Fibroblast of skin of back (primary cell): ENCODE data around the gene APBA2.

Experiments used
- DNase-seq: peaks from one replicate; pipeline ENCODE4 v3.0.0-alpha.2; 2013

APBA2 gene

DNA sequence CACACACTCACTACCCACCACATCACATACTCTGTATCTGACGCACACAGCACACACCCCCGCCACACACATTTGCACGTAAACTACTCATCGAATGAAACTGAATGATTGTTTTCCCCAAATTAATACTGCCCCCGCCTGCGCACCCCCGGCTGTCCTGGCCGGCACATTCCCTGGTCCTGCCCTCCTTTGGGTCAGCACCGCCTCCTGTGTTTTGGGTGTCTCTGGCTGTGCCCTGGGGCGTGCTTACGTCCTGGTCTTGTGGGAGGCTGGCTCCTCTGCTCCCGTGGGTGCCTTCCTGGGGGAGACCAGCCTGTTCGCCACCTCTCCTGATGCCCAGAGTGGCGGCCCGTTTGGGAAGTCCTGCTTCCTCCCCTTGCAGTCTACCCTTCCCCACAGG is 30.2 kb downstream of the APBA2 start:
- DNase-seq: no peak

DNA sequence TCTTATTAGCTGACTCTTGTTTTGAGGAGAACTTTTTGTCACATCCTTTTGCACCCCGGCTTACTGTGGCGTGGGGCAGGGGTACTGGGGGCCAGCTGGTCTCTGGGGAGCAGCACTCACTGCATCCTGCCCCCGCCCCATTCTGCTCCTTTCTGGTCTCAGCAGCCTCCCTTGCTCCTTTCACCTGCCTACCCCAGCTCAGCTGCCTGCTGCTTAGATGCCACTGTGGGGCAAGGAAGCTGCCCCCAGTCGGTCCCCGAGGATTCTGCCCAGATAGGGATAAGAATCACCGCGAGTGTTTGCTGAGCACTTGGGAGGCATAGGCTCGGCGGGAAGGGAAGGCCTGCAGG is 32.0 kb downstream of the APBA2 start:
- no peak for DNase-seq

DNA sequence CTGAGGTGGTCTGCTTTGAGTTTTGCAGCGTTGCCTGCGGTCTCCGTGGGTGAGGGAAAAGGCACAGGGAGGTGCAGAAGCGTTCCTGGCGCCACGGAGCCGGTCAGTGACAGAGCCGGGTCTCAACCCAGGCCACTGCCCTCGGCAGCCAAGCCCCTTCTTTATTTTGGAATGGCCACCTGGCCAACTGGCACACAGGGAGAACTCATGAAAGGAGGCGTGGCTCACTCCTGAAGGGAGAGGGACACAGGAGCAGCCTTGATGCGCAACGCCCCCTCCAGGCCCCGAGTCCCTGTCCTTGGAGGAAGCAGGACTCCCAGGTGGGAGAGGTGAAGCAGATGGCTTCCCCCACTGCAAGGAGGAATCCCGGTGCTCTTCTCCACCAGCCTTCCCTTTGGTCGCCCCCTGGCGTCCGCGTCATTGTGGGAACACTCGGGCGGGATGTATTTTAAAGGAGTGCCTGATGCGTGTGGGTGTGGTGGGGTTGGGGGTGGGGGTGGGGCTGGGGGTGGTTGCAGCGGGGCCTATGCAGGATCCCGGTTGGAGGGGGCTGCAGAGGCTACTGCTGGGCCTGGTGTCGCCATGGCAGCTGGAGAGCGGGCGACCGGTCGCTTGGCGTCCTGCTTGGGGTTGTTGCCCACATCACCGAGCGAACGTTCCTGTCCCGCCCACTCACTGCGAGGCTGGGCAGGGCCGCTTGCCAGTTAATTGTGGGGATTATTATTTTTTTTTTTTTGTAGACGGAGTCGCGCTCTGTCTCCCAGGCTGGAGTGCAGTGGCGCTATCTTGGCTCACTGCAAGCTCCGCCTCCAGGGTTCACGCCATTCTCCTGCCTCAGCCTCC is 32.6 kb downstream of the APBA2 start:
- no peak for DNase-seq

DNA sequence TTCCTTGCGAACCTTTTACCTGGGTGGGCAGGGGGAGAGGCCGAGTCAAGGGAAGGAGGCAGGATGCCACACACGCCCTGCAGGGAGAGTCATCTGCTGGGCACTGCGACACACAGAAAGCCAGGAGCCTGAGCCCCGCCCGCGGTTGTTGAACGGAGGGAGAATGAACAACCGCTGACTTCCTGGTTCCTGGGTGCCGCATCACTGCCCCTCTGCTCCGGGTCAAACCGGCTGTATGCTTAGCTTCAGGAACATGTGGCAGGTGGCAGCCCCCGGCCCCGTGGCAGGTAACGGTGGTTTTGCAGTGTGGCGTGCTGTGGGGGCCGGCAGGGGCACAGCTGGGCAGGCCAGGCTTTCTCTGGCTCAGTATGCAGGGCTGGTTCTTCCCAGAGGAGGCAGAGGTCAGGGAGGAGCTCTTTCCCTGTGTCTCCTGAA is 33.4 kb downstream of the APBA2 start:
- DNase-seq: no peak

DNA sequence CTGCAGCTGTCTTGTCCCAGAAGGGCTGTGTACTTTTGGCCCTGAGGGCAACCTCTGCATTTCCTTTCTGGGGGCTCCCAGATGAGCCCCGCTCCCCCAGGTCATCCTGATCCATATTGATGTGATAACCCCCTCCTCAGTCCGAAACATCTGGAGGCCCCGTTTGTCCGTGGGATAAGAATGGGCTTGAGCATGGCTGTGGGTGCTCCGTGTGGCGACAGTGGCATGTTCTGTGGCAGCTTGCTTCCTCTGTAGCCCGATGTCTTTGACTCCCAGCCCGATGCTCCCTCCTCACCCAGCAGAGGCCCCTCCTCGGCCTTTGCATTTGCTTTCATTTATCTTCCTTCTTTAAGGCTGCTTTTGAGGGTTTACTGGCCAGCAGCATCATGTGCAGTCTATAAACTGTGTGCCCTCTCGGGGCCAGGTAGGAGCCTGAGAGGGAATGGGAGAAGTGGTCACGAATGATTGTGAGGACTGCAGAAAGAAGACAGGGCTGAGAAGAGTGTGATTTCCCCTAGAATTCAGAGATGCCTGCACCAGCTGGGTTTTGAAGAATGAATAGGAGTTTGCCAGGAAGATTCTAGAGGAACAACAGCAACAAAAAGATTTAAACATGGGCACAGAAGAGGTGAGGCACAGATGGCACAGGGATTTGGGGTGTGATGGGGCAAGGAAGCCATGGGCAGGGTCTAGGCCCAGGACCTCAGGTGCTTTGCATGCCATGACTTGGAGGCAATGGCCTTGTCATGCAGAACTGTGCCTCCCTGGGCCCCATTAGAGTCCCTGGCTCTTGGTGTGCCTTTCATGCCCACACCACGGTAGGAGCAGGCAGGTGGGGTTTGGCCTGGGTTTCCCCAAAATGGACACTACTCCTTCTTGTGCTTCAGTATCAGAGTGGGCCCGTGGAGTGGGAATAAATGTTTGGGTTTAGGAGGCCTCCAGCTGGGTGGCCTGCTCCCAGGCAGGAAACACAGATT is 34.2 kb downstream of the APBA2 start:
- DNase-seq: no peak

DNA sequence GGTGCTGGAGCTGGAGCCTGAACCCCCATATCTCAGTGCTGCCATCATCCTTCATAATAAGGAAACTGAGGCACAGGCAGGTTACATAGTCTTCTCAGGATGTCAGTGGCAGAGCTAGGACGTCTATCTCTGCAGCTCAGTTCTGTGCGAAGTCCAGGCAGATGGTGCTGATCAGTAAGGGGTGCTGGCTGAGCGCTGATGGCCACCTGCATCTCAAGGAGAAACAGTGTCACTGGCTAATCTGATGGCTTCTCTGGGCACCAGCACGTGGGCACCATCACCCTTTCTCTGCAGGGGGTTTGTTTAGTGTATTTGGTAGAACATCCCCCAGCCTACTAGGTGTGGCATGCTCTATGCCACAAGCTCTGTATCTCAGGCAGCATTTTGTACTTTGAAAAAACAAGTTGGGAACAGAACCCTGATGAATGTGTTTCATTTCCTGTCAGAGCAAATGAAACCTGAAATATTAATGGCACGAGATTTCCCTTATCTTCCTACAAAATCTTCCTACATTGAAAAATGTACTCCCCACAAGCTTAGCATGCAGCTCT is 35.1 kb downstream of the APBA2 start:
- no peak for DNase-seq

DNA sequence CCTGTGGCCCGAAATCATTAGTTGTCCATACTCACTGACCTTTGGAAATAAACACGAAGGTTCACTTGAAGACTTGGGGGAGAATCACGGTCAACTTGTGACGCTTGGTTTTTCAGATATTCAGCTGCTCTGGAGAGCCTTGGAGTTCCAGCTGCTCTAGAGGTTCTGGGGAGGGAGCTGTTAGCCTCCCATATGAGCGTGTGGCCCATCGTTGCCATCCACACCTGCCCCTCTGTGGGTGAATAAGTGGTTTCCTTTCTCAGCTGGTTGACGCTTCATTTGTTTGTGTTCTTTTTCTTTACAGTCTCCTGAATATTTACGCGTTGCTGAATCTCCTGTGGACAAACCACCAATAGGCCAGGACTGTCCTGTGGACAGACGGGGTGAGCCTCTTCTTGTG is 35.6 kb downstream of the APBA2 start:
- no peak for DNase-seq

DNA sequence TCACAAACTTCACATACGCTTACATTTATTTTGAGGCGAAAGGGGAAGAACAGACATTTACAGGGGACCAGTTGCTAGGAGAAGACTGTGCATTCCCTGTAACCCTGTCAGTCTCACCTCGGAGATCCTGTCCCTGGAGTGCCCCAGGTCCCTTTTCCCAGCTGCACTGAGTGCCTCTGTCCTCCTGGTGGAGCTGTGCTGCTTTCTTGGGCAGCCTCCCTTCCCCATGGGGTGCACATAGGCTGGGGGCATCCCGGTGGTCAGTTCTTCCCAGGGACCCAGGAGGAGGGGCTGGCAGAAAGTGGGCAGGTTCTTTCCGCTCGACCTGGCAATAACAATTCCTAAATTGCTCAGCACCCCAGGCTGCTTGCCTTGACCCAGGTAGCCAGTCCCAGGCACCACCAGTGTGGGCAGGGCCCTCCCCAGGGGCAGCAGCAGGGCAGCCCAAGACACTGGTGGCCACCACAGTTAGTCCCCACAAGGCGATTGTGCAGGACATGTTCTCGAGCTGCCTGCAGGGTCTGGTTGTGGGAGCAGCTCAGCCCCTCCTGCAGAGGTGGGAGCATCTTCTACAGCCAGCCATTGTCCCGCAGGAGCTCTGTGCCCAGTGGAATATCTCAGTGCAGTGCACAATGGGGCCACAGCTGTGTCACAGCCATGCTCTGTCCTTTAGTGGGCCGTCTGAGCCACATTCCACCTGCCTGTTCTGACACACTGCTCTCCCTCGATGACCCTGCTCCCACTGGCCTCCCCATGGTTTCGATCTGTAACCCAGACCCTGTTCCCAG is 36.3 kb downstream of the APBA2 start:
- no peak for DNase-seq

DNA sequence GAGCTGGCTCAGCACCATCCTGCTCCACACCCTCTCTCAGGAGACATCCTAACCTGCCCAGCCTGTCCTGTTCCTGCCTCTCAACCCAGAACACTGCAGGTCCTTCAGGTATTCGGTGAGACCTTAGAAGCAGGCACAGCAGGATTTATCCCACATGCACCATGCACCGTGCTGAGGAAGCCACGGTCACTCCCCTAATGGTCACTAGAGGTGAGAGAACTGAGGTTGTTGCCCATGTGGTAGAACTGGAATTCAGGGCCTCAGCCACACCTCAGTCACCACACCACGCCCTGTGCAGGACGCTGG is 36.9 kb downstream of the APBA2 start:
- no peak for DNase-seq

DNA sequence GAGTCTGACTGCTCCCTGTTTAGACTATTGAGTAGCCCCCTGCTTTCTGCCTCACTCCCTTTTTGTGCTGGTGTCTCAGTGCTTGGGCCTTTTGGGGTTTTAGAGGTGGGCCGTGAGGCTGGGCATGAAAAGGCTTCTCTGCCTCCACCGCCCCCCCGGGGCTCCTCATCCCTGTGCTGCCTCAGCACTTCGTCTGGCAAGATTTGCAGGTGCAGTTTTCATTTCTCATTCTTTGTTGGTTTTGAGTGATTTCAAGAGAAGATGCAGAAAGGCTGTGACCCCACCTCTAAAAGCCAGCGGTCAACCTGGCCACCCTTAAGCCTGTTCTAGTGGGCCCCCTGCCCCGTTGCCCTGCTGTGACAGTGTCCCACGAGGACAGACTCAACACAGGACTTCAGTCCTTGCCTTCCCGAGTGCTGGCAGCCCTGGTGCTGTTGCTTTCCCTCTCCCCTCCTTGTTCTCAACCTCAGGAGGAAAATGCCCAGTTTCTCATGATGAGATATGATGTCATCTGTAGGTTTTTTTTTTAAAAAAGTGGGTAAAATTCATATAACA is 38.0 kb downstream of the APBA2 start:
- DNase-seq: no peak

DNA sequence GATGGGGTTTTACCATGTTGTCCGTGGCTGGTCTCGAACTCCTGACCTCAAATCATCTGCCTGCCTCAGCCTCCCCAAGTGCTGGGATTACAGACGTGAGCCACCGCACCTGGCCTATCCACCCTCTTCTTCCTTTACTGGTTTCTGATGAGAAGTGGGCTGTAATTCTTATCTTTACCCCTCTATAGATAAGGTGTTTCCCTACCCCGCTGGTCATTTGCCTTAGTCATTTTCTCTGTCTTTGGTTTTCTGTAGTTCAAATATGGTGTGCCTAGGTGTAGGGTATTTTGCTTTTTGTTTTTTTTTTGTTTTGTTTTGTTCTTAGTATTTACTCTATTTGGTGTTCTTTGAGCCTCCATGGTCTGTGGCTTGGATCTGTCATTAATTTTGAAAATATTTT is 41.3 kb downstream of the APBA2 start:
- DNase-seq: no peak

DNA sequence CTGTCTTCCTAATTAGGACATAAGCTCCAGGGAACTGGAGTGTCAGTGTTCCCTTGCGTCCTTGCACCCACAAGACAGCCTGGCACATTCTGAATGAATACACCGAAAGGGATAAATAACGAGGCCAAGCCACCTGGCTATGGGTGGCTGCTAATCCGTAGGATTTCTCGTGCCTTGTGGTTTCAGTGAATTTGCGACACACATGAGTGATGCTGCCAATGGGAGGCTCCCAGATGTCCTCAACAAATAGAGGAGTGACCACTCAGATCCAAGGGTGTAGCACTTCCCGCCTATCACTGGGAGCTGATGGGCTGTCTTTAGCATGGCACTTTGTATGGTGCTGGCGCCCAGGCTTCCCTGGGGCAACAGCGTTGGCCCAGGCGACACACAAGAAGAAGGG is 43.4 kb downstream of the APBA2 start:
- no peak for DNase-seq

DNA sequence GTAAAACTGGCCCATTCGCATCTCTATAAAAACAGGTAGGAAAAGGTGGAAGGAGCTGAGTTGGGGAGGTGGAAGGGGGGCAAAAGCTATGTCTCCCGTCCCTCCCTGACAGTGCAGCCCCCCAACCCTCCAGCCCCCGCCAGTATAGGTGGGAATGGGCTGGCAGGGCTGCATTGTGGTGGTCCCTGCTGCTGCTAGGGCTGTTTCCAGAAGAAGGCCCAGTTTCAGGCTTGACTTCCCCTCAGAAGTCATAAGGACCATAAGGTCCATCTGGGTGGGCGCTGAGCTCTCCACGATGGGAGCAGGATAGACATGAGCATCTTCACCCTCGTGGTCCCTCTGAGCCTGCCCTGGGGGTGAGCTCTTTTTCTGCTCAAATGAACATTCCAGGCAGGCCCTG is 44.2 kb downstream of the APBA2 start:
- no peak for DNase-seq

DNA sequence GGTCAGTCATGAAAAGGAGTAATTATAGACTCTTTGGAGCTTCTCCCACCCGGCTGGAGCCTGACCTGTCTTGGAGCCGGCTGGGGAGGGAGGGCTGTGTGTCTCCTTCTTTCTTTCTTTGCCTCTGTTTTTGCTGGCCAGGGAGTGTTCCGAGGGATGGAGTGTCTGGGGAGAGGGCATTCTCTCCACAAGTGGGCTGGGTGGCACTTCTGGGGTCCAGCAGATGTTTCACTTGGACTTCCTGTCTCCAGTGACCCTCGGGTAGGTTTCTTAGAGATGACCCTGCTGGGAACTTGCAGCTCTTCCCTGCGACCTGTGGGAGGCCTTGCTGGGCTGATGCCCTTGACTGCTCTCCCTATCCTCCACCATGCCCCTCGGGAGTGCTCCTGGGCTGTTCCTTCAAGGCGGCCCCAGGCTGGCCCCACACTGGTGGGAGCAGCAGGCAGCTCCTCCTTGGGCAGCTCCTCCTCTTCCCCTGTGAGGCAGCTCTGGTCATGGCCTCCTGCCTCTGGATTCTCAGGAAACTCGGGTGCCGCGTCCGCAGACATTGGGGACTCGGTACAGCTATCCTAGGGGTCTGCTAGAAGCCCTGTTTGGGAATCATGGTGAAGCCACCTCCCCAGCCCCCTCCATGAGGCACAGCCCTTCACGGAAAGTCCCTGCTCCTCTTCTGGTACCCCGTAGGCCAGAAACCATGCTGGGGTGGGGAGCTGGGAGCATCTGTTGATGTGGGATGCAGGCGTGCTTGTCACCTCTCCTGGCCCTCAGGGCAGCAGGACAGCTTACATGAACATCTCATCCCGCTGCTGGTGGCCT is 44.9 kb downstream of the APBA2 start:
- no peak for DNase-seq

DNA sequence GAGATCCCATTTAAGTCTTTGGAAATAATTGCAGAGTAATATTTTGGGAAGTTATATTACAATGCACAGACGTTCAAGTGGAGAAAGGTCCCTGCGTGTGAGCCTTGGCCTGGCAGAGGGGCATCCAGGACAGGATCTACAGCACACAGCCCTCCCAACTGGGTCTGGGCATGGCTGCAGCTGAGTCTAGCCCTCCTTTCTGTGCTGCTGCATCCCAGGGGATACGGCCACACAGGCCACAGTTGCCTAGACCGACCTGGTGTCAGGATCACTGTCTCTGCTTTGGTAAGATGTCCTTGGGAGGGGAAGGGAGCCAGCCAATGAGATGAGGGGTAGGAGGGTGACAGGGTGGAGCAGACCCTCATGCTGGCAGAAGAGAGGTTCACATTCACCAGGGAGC is 46.1 kb downstream of the APBA2 start:
- DNase-seq: no peak

DNA sequence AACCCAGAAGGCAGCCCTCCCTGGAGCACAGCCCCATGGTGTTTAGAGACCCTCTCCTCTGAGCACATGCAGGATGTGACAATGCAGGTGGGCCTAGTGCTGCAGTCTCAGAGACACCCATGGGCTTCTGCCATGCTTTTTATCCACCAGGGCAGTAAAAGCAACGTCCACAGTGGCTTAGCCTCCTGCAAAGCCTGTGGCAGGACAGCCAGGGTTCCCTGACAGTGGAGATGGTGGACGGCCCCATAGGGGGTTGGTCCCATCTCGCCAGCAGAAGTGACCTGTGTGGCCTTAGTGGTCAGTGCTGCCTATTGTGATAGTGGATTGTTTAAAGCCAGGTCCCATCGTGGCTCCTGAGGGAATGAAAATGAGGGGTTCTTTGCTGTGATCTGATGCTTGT is 46.6 kb downstream of the APBA2 start:
- DNase-seq: no peak

DNA sequence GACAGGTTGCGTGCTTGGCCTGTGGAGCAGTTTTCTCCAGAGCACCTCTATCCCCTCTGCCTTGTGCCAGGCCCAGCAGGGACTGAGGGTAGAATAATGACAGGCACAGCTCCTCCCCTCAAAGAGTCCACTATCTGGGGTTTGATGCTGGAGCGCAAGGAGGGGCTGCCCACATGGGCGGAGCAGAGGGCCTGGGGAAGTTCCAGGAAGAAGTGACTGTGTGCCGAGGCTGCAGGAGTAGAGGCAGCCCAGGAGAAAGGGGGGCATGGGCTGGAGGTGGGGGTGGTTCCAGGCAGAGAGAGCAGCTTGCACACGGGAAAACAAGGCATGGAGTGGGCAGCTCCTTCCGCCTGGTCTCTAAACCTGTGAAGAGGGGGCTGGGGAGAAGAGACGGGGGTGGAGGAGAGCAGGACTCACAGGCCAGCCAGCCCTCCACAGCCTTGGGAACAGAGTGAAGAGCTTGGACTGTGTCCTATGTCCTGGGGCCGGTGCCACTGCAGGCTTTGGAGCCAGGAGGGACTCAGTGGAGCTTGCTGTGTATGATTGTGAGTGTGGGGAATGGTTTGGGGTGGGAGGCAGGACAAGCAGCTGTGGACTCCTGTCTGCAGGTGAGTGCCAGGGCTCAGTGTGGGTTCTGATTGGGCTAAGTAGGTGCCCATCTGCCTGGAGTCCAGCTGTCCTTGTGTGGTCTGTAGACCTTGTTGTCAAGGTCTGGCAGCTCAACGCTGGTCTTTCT is 48.1 kb downstream of the APBA2 start:
- no peak for DNase-seq

DNA sequence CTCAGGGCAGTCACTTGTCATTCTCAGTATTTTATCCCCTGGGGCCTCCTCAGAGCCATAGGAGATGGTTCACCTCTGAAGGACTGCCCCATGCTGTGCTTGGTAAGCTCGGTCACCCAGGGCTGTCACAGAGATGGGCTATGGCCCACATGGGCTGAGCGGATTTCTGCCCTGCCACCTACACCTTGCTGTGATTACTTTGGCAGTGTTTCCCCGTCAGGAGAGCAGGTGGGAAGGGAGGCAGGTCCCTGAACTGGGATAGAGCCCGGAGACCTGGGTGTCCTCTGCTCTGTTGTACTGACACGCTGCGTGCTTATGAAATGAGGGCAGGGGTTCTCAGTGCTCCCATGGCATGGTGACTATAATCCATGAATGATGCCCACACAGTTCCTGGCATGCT is 48.9 kb downstream of the APBA2 start:
- DNase-seq: no peak

DNA sequence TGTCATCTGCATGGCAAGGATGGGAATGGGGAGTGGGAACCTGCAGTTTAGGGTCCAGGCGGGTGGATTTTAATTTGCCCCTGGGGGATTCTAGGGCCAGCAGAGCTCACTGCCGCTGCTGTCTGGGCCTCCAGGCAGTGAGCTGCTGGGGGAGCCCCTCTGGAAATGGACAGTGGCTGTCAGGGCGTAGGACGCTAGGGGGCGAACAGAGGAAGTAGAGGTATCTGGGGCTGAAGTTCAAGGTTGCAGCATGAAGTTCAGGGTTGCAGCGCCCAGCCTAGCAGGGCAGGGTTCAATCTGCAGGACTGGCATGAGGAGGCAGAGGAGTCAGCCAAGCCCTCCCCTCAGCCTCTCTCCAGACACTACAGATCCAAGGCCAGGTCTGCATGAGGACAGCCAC is 49.5 kb downstream of the APBA2 start:
- no peak for DNase-seq

DNA sequence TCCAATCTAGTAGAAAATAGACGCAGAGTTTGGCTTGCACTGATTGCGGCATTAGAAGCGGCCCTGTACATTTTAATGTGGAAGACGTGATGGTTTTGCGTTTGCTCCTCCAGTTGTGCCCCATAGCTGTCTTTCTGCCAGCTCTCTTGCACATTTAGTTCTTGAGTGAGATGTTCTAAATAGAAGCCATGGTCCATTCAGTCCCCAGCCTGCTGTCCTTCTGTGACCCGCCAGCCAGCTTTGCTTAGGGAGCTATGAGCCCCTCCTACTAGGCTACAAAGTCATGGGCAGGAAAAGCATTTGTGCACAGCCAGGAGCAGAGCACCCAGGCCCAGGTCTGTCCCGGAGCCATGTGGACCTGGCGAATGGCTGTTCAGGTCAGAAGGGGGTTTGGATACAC is 50.3 kb downstream of the APBA2 start:
- no peak for DNase-seq

DNA sequence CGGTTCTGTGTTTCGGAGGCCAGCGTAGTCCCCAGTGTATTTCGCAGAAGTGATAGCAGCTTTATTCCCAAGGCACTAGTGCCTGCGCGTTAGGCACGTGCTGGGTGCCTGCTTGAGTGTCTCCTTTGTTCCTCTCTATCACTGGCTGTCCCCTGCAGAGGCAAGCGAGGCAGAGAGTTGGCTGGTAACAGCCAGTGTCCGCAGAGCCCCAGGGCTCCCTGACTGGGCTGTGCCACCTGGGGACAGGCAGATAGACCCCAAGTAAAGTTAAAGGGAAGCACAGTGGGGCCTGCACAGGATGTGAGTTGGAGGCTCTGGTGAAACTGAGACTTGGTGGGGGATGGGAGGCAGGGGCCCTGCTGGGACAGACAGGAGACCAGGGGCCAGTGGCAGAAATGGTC is 50.7 kb downstream of the APBA2 start:
- no peak for DNase-seq
